ENCODE results near the gene CD72. TPM values are rescaled to one million over a fixed set of nuclear protein-coding genes. Genes with fewer than 3 reads are reported as not detected.

CD72 gene
- total RNA-seq, 6 experiments from 2014 or later: 0.37 to 0.87 (median 0.49) TPM

DNA sequence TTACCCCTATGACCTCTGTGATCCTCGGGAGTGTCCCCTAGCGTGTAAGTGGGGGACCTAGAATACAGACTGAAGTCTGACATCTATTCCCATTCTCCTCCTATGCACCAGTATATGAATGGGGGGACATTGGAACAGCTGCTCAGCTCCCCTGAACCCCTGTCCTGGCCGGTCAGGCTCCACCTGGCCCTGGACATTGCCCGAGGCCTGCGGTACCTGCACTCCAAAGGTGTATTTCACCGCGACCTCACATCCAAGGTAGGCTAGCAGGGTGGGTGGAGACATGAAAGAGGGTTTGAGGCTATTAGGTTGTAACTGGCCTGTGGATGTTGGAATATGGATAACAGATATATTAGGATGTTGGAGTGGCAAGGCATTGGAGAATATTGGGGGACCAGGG, 11.5 kb downstream of the CD72 start:
- Mint-ChIP-seq H3K36me3 (ENCODE audit: low read depth) (peaks cover 4% of the 10 kb centered on the region; the same call in 1 of the 2 replicates), H3K9me3 (no peaks in the 10 kb centered on the region), H3K27me3 (ENCODE audit: insufficient read depth) (no peaks in the 10 kb centered on the region; the same call in 1 of the 2 replicates), H3K4me3 (peak overlapping the region; percentile 35), H3K4me1 (ENCODE audit: low read depth) (peaks cover 32% of the 10 kb centered on the region), H3K27ac (no peak overlapping the region)
- TF ChIP-seq, protein P1, sequence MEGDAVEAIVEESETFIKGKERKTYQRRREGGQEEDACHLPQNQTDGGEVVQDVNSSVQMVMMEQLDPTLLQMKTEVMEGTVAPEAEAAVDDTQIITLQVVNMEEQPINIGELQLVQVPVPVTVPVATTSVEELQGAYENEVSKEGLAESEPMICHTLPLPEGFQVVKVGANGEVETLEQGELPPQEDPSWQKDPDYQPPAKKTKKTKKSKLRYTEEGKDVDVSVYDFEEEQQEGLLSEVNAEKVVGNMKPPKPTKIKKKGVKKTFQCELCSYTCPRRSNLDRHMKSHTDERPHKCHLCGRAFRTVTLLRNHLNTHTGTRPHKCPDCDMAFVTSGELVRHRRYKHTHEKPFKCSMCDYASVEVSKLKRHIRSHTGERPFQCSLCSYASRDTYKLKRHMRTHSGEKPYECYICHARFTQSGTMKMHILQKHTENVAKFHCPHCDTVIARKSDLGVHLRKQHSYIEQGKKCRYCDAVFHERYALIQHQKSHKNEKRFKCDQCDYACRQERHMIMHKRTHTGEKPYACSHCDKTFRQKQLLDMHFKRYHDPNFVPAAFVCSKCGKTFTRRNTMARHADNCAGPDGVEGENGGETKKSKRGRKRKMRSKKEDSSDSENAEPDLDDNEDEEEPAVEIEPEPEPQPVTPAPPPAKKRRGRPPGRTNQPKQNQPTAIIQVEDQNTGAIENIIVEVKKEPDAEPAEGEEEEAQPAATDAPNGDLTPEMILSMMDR (IDR thresholded peaks at IDR 0.05): no peak
- DNase-seq: no peak

DNA sequence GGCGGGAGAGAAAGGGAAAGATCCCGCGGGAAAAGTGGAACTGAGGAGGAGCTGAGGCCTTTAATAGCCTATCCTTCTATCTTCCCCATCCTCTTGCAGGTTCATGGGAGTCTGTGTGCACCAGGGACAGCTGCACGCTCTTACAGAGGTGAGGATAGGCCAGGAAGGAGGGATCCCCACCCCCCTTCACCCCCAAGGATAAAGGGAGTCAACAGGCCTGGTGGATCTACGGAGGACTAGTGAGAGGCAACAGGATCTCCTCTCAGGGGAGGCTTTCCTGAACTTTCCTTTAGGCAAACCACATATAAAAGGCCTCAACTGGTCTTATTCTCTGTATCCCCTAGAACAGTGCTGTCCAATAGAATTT, 12.1 kb downstream of the CD72 start:
- peaks cover 32% of the 10 kb centered on the region for H3K4me1 Mint-ChIP-seq (ENCODE audit: low read depth)
- H3K27ac Mint-ChIP-seq: peak overlapping the region; percentile 26
- peaks cover 4% of the 10 kb centered on the region; the same call in 1 of the 2 replicates for H3K36me3 Mint-ChIP-seq (ENCODE audit: low read depth)
- no peaks in the 10 kb centered on the region; the same call in 1 of the 2 replicates for H3K27me3 Mint-ChIP-seq (ENCODE audit: insufficient read depth)
- DNase-seq: no peak
- H3K9me3 Mint-ChIP-seq: no peaks in the 10 kb centered on the region
- TF ChIP-seq, protein P1 (IDR thresholded peaks at IDR 0.05): no peak
- H3K4me3 Mint-ChIP-seq: peak overlapping the region; percentile 89

DNA sequence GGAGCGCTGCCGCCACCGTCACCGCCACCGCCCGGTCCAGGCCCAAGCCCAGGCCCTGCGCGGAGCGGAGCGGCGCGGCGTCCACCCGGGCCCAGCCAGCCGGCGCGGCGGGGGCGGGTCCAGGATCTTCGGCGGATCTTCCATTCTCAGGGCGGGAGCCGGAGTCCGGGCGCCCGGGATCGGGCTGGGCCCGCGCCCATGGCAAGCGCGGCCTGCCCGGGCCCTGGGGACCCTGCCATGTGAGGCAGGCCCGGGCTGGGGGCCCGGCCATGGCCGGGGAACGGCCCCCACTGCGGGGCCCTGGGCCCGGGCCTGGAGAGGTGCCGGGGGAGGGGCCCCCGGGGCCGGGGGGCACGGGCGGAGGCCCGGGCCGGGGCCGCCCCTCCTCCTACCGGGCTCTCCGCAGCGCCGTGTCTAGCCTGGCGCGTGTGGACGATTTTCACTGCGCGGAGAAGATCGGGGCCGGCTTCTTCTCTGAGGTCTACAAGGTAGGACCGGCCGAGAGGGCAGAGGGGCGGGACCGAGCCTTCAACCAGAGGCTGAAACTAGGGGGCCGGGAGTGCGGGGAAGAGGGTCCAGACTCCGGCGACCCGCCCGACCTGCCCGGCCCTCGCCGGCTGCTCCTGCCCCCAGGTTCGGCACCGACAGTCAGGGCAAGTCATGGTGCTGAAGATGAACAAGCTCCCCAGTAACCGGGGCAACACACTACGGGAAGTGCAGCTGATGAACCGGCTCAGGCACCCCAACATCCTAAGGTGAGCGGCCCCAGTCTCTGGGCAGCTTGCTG, 12.7 kb downstream of the CD72 start:
- H3K4me1 Mint-ChIP-seq (ENCODE audit: low read depth): peaks cover 32% of the 10 kb centered on the region
- no peaks in the 10 kb centered on the region for H3K9me3 Mint-ChIP-seq
- peak overlapping the region; percentile 89 for H3K4me3 Mint-ChIP-seq
- H3K36me3 Mint-ChIP-seq (ENCODE audit: low read depth): peaks cover 4% of the 10 kb centered on the region; the same call in 1 of the 2 replicates
- DNase-seq: no peak
- TF ChIP-seq, protein P1 (IDR thresholded peaks at IDR 0.05): no peak
- H3K27ac Mint-ChIP-seq: peak overlapping the region; percentile 26; the same call in 1 of the 2 replicates
- H3K27me3 Mint-ChIP-seq (ENCODE audit: insufficient read depth): no peaks in the 10 kb centered on the region; the same call in 1 of the 2 replicates

DNA sequence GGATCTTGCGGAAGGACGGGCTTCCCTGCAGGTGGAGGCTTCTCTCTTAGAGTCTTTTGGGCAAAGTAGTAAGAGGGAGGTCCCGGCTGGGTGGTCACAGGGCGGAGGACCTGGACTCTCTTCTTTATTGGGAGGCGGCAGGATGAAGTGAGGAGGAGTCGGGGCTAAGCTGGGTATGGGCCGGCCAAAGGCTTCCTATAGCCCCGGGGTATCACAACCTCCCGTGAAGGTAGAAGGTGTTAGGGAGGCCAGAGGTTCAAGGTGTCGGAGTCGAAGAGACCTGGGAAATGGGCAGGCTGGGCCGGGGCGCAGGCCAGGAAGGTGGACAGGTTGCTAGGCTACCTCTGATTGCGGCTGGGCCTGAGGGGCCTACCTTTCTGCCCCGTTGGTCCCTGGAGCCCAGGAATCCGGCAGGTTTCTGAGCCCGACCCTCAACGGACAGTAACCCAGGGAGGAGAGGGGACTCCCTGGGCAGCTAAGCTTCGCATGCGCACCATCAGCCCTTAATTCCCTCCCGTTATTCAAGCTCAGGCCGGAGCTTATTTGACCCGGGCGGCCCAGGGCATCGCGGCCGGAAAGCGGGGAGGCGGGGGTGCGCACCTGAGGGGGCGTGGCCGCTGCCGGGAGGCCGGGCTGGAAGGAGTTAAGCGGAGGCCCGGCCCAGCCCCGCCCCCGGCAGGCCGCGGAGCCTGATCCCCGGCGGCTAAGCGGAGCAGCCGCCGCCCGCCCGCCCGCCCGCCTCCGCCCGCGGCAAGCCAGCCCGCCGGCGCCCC, 13.4 kb downstream of the CD72 start, which contains the start of gene TESK1:
TSS of gene TESK1 (plus strand) at position 685 of the 773 bp plus-strand sequence. CDS start 358 bp downstream, outside the sequence.
- Mint-ChIP-seq H3K4me3 (peak within 1 kb of the TSS; percentile 99), H3K4me1 (ENCODE audit: low read depth) (peaks cover 32% of the 10 kb centered on the region), H3K9me3 (no peaks in the 10 kb centered on the region), H3K27ac (peak within 1 kb of the TSS; percentile 99), H3K27me3 (ENCODE audit: insufficient read depth) (no peaks in the 10 kb centered on the region; the same call in 1 of the 2 replicates), H3K36me3 (ENCODE audit: low read depth) (peaks cover 4% of the 10 kb centered on the region; the same call in 1 of the 2 replicates)
- peak; percentile 25 for DNase-seq
- TF ChIP-seq, protein P1 (IDR thresholded peaks at IDR 0.05): no peak

DNA sequence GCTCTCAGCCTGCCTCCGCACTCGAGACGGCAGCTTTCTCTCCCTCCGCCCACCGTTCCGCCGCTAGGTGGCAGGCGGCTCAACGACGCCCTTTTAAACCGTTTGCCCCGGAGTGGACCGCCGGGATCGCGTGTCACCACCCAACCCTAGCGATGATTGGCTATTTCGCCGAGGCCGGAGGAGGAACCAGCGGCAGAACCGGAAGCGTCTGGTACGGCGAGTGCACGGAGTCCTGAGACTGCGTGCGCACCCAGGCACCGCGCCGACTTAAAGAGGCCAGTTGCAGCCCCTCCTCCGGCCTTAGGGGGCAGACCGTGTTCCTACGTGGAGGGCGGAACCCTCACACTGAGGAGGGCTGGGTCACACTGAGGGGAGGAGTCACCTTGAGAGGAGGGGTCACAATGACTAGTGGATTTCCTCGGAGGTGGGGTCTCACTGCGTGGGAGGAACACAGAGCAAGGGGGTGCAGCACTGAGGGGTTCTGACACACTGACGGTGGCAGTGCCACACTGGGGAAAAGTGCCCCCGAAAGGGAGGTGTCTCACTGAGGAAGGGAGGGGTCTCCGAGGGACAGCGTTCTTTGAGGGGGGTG, 14.1 kb downstream of the CD72 start:
- Mint-ChIP-seq H3K36me3 (ENCODE audit: low read depth) (peaks cover 4% of the 10 kb centered on the region; the same call in 1 of the 2 replicates), H3K4me3 (peak overlapping the region; percentile 99), H3K27ac (peak overlapping the region; percentile 99), H3K9me3 (no peaks in the 10 kb centered on the region), H3K4me1 (ENCODE audit: low read depth) (peaks cover 32% of the 10 kb centered on the region), H3K27me3 (ENCODE audit: insufficient read depth) (no peaks in the 10 kb centered on the region; the same call in 1 of the 2 replicates)
- TF ChIP-seq, protein P1 (IDR thresholded peaks at IDR 0.05): peak; percentile 98
- peak; percentile 100 for DNase-seq
